HG03159 (cell line): ENCODE measurements around the gene TMC6.
"Not testable (repeated sequence)": the region's sequence is repeated elsewhere in the genome, so short reads cannot be mapped to it uniquely, and the experiment has no call there.

Source experiments
- ATAC-seq: cut with Tn5 transposase; IDR thresholded peaks from one replicate; pipeline ENCODE4 v1.9.1; 2021; ENCODE audit warnings: mild to moderate bottlenecking, moderate library complexity; ENCODE audit not compliant: unreplicated experiment

TMC6 gene, protein sequence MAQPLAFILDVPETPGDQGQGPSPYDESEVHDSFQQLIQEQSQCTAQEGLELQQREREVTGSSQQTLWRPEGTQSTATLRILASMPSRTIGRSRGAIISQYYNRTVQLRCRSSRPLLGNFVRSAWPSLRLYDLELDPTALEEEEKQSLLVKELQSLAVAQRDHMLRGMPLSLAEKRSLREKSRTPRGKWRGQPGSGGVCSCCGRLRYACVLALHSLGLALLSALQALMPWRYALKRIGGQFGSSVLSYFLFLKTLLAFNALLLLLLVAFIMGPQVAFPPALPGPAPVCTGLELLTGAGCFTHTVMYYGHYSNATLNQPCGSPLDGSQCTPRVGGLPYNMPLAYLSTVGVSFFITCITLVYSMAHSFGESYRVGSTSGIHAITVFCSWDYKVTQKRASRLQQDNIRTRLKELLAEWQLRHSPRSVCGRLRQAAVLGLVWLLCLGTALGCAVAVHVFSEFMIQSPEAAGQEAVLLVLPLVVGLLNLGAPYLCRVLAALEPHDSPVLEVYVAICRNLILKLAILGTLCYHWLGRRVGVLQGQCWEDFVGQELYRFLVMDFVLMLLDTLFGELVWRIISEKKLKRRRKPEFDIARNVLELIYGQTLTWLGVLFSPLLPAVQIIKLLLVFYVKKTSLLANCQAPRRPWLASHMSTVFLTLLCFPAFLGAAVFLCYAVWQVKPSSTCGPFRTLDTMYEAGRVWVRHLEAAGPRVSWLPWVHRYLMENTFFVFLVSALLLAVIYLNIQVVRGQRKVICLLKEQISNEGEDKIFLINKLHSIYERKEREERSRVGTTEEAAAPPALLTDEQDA

DNA sequence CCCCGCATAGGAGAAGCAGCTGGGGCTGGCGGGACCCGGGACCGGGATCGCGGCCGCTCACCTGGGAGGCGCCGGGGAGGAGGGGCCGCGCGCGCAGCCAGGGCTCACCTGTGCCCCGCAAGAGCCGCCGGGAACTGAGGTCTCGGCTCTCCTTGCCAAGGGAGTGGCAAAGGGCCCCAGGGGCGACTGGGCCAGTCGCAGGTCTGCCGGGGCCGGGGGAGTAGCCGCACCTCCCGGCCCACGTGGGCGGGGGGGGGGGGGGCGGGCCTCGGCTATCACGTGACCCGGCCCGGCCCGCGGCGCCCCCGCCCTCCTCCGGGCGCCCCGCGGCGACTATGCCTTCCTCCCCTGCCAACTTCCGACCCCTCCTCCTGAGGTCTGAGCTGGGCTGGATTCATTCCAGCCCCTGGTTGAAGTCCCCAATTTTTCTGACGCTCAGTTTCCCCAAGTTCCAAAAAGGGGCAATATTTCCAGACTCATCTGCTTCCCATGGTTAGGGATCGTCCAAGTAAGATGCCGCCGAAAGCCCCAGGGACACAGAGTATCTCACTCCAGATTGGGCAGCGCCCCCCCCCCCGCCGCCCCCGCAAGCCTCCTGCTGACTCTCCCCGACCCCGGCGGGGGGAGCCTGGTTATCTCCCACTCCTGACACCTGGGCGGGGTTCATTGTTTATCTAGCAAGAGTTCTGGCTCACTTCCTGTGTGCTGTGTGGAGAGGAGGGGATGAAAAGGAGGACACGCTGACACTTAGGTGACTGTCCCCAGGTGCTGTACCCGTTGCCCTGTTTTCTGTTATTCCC, at the start of gene TMC6:
TMC6 (minus strand) TSS at position 205 of the 800 bp plus-strand sequence. CDS start 1,923 bp downstream, outside the sequence.
- ATAC-seq = no peak

DNA sequence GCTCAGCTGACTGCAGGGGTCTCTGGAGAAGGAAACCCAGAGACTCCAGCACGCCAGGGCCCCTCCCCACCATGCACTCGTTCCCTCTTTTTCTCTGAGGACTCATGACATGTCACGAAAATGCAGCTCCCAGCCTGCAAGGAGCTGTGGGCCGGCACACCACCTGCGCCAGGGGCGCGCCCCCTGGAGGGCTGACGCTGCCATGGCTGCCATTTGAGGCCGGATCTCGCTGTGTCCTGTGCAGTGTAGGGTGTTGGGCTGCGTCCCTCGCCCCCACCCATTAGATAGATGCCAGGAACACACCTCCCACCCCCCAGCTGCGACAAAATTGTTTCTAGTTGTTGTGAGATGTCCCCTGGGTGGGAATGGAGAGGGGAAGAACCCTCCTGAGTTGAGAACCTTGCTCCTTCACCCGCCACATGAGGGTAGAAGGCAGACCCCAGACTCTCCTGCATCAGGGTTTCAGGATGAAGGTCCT, 48.0 kb upstream of the TMC6 start:
- ATAC-seq = no peak

DNA sequence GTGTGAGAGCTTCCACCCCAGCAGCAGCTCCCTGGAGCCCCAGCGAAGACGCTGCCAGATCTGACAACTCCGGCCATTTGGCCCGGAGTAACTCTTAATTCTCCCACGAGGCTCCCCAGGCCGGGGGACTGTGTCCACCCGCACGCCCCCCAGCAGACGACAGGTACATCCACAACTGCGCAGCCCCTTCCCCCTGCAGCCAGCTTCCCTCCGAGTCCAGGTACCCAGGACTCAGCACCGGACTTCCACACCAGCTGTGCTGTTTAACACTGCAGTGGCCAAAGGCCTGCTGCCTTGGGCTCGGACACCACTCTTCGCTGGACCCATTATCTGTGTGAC, 47.1 kb upstream of the TMC6 start:
- ATAC-seq = no peak

DNA sequence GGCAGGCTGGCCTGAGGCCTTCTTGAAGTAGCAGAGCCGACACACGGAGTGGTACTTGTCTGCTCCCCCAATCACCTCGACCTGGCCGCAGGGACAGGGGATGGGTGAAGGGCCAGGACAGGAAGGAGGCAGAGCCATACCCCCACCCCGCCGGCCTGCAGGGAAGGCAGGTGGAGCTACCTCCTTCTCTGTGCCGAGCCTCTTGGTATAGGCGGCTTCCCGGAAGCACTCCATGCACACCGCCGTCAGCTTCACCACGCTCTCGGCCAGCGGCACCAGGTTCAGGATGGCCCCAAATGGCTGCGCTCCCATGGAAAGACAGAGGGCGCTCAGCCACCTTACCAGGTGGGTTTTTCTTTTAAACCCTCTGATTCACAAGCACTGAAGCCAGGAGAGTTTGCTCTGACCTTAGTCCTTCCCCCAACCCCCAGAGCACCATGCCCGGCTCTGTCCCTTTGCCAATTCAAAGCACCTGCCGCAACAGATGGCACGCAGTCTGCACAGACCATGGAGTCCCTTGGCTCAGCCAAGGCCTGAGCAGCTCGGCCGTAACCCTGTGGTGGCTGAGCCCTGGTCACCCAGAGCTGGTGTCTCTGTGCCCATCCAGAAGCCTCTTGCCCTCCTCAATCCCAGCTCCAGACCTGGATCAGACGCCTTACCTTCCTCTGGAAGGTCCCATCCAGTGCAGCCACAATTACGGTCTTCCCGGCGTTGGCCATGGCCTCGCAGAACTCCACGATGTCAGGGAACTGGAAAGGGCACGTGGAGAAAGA, 46.5 kb upstream of the TMC6 start:
- no peak for ATAC-seq

DNA sequence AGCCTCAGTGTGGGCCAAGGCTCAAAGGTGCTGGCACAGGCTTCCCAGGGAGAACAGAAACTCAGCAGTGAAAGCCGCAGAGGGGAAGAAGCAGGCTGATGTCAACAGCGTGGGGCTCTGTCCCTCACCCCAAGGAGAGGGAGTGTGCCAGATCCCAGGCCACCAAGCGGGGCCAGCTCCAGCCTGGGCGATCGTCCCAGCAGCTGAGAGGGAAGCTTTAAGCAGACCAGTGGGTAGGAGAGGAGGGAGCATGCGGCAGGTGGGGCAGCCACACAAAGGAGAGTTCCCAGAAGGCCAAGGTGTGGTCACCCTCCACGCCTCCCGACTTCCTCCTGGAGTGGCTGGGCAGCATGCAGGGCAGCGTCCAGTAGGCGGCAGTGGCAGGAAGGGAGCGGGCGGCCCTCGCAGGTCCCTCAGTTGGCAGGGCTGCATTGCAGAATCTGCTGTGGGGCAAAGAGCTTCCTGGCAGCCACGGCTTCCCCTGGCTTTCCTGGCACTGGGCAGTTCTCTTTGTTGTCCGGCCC, 45.9 kb upstream of the TMC6 start:
- ATAC-seq = no peak

DNA sequence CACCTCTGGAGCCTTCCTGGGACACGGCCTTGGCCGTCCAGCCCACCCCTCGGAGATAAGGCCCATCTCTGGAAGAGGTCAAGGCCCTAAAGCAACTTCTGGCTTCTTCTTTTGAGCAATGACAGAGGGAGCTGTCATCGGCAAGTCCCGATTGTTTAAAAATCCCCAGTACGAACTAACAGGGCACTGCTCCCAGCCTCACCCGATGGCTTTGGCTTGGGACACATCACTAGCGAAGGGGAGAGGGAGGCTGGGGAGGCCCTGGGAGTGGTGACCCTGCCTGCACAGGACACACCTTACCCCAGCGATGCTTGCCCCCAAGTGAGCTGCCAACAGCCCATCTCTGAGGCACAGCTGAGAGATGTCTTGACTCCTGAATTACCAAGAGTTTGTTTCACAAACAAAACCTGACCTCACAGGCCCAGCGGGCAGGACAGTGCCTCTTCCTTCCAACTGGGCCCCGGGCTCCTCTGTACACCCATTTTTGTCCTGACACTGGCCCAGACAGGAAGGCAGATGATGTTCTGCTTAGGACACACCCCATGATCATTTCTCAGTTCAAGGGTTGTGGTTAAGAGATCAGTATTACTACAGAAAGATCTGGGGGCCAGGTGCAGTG, 44.7 kb upstream of the TMC6 start:
- ATAC-seq = no peak

DNA sequence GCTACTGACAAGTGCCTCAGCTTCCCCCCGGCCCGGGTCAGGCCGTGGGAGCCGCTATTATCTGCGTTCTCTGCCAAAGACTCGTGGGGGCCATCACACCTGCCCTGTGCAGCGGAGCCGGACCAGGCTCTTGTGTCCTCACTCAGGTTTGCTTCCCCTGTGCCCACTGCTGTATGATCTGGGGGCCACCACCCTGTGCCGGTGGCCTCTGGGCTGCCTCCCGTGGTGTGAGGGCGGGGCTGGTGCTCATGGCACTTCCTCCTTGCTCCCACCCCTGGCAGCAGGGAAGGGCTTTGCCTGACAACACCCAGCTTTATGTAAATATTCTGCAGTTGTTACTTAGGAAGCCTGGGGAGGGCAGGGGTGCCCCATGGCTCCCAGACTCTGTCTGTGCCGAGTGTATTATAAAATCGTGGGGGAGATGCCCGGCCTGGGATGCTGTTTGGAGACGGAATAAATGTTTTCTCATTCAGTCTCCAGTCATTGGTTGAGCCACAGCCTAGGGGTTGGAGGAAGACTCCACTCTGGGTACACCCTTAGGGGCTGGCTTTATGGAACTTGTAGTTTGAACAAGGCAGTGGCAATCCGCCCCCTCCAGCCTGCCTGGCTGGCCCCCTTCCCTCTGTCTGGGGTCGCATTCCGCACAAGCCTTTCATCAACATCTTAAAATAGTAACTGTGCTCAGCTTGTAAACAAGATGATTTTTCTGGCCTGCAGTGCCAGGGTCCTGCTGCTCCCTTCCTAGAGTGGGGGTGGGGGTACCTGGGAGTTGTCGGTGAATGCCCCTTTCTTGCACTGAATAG, 43.9 kb upstream of the TMC6 start:
- no peak for ATAC-seq

DNA sequence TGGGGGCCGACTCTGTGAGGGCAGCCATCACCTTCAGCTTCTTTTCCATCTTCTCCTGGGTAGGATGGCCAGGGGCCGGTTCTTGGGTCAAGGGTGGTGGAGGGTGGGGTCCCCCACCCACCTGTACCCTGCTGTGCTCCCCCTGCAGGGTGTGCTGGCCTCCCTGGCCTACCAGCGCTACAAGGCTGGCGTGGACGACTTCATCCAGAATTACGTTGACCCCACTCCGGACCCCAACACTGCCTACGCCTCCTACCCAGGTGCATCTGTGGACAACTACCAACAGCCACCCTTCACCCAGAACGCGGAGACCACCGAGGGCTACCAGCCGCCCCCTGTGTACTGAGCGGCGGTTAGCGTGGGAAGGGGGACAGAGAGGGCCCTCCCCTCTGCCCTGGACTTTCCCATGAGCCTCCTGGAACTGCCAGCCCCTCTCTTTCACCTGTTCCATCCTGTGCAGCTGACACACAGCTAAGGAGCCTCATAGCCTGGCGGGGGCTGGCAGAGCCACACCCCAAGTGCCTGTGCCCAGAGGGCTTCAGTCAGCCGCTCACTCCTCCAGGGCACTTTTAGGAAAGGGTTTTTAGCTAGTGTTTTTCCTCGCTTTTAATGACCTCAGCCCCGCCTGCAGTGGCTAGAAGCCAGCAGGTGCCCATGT, 43.2 kb upstream of the TMC6 start:
- ATAC-seq = not testable (repeated sequence)

DNA sequence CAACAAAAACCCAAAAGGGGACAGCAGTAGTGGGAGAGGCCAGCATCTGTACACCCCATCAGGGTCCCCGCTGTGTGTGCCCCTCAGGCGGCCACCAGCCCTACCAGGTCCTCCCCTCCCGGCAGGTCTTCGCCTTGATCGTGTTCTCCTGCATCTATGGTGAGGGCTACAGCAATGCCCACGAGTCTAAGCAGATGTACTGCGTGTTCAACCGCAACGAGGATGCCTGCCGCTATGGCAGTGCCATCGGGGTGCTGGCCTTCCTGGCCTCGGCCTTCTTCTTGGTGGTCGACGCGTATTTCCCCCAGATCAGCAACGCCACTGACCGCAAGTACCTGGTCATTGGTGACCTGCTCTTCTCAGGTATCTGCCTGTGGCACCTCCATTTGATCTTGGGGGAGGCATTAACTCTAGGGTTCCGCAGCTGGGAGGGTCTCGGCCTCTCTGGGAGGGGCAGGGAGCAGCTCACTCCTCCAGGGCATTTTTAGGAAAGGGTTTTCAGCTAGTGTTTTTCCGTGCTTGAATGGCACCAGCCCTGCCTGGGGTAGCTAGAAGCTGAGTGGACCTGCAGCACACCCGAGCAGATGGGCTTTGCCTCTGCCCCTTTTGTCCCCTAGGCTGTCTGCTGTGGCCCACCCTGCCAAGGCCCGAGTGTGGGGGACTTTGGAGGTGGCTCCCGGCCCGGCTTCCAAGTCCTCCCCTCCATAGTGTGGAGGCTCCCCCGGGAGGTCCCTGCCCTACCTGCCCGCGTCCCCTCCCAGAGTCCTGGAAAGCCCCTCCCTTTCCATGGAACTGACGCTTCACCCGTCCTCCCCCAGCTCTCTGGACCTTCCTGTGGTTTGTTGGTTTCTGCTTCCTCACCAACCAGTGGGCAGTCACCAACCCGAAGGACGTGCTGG, 42.4 kb upstream of the TMC6 start:
- ATAC-seq = no peak

DNA sequence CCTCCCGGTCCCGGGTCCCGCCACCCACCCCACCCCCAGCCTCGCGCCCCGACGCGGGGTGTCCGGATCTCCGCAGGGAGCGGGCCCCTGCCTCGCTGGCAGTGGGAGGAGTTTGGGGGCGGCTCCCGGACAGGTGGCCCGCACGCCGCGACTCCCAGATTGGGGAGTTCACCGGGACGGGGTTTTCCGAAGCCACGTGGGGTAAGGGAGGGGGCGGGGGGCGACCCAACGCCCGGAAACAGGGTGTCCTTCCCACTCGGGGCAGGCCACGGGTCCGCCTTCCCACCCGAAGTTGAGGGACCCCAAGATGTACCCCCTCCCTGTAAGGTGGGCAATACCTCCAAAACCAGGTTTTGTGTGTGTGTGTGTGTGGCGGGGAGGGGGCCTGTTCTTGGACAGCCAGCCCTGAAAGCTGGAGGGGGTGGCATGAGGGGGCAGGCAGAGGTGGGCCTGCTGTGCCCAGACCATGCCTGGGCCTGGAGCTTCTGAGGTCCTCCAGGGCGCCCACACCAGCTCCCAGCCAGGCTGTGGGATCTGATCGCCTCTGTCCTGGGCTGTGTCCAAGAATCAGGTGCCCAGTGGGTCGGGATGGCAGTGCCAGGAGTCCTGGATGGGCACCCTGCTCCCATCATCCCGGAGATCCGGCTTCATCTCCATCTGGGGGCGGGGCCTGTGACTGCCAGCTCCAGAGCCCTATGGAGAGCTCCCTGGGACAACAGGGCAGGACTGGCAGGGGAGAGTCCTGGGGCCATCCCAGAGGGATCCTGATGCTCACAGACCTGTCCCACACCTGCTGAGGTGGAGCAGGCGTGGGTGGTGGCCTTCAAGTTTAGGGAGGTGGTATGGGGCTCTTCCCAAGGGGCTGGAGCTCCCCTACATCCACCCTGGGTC, 40.6 kb upstream of the TMC6 start:
- peak; percentile 17 for ATAC-seq

DNA sequence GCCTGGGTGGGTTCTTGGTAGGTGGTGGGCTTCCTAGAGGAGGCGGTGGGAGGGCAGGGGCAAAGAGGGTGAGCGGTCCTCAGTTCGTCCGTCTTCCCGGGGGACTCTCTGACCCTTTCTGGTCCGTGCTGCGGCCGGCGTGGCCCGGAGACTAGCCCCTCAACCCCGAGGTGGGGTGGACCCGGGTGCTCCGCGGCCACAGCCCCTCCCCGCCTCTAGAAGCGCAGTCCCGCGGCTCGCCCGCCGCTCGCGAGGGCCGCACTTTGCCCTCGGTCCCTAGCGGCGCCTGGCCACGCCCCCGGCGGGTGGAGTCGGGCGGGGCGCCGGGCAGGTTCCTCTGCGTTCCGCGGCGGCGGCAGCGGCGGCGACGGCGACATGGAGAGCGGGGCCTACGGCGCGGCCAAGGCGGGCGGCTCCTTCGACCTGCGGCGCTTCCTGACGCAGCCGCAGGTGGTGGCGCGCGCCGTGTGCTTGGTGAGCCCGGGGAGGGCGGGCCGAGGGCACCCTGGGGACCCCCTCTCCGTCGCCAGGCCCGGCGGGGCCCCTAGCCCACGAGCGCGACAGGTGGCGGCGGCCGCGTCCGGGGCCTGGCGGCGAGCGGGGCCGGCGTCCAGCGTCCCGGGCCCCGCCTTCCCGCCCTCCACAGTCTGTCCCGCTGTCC, 39.8 kb upstream of the TMC6 start, which contains the start of gene SYNGR2:
SYNGR2 (plus strand) TSS at position 340 of the 661 bp plus-strand sequence; CDS start at position 376, 36 bp downstream.
- ATAC-seq = peak; percentile 59

DNA sequence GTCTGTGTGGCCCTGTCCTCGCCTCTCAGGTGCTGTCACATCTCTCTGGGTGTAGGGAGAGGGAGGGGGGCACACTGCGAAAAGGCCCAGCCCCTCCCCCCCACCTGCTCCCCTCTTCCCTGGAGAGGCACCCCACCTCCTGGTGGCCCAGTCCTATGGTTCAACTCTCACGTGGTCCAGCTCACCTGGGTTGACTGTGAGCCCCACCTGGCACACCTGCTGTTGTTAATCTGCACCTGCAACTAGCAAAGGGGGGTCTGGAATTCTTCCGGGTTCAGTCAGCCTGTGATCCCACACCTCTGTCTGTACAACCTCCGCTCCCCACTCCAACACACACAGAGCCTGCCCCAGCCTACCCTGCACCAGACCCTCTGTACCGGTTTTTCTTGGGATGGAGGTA, 37.9 kb upstream of the TMC6 start:
- ATAC-seq = no peak

DNA sequence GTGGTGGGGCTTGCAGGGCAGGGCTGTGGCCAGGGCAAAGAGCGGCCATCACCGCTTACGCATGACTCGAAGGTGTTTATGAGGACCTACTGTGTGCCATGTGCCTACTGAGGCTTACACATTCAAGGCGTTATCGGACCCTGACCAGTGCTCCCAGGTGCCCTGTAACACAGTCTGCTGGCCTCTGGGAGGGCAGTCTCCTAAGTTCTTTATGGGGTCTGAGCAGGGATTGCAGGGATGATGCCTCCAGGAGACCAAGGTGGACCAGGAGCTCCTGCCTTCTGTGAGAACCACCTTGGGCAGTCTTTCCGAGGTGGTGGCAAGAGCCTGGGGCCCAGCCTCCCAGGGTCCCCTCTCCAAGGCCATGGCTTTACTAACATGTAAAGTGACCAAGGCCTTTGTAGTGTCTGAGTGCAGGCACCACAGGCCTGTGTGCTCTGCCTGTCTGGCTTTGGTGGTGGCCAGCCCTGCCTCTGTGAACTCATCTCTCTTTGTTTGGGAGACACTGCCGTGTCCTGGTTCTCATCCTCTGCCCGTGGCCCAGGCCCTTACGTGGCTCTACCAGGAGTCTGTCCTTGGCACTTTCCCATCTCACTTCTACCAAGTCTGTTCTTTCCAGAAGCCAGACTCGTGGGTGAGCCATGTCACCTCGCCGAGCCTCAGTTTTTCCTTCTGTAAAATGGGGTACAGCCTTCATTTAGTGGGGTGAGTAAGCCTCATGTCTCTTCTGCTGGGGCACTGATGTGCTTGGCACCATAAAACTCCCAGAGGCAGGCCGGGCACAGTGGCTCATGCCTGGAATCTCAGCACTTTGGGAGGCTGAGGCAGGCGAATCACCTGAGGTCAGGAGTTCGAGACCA, 36.4 kb upstream of the TMC6 start:
- no peak for ATAC-seq

DNA sequence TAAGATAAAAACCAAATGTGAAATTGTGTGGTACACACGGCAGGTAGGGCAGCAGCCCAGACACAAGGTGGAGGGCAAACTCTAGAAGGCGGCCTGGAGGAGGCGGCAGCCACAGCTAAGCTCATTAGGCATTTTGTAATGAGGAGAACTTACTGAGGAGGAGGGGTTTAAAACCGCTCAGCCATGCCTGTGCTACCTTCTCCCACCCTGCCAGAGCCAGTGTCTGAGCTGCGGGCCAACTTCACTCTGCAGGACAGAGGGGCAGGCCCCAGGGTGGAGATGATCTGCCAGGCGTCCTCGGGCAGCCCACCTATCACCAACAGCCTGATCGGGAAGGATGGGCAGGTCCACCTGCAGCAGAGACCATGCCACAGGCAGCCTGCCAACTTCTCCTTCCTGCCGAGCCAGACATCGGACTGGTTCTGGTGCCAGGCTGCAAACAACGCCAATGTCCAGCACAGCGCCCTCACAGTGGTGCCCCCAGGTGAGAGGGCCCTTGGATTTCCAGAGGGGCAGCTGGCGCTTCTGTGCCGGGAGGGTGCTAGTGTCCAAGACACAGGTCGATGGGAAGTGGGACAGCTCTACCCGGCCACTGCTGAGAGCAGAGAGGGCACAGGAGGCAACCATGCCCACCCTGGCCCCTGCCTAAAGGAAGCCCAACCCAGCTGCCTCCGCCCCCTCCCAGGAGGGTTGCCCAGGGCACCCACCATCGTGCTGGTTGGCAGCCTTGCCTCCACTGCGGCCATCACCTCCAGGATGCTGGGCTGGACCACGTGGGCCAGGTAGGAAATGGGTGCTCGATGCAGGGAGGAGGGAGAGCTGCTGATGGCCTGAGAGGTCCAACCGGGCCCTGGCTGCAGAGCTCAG, 35.6 kb upstream of the TMC6 start:
- no peak for ATAC-seq
